RPMI7951 (cell line): ENCODE data around the gene LDLRAD3. TPM values are rescaled to one million over a fixed set of nuclear protein-coding genes. Genes with fewer than 3 reads are reported as not detected.
A peak's percentile ranks its signal among the peaks of the same experiment; 100 is the strongest.

Experiments
- DNase-seq: peaks from one replicate; pipeline ENCODE4 v3.0.0-alpha.2; 2012; ENCODE audit warnings: low read depth
- total RNA-seq: library from RNA; depleted of rRNA; stranded (reverse); fragments of >200 nt; shearing (Covaris generic); gene quantifications from 2 replicates; pipeline ENCODE4 v1.2.3, GENCODE V29; 2014

Gene LDLRAD3
- total RNA-seq, 1 experiment from 2014 or later = 3.8 TPM

GRCh38 chr11:36210529-36210928 lies 266.7 kb downstream of the LDLRAD3 start:
- no peak for DNase-seq

- no peak for DNase-seq
These were observed 268.0 kb downstream of the LDLRAD3 start for GRCh38 chr11:36211761-36212430.

GRCh38 chr11:36212564-36213392 lies 268.9 kb downstream of the LDLRAD3 start:
- DNase-seq = no peak

GRCh38 chr11:36213393-36213840 lies 269.6 kb downstream of the LDLRAD3 start:
- DNase-seq = no peak

- DNase-seq = no peak
These were observed 270.6 kb downstream of the LDLRAD3 start for GRCh38 chr11:36214480-36214879.

- no peak for DNase-seq
These were observed 271.3 kb downstream of the LDLRAD3 start for GRCh38 chr11:36214976-36215692.

GRCh38 chr11:36215693-36216060 lies 271.8 kb downstream of the LDLRAD3 start:
- no peak for DNase-seq

- no peak for DNase-seq
These were observed 272.3 kb downstream of the LDLRAD3 start for GRCh38 chr11:36216061-36216615.

- no peak for DNase-seq
These were observed 274.5 kb downstream of the LDLRAD3 start for GRCh38 chr11:36218283-36218921.

- DNase-seq = no peak
These were observed 276.1 kb downstream of the LDLRAD3 start for GRCh38 chr11:36219996-36220395.

- no peak for DNase-seq
These were observed 279.2 kb downstream of the LDLRAD3 start for GRCh38 chr11:36222831-36223635.

GRCh38 chr11:36224209-36224882 lies 280.5 kb downstream of the LDLRAD3 start:
- no peak for DNase-seq

GRCh38 chr11:36227044-36227443 lies 283.2 kb downstream of the LDLRAD3 start:
- DNase-seq = no peak

- peak; percentile 50 for DNase-seq
These were observed 284.8 kb downstream of the LDLRAD3 start for GRCh38 chr11:36228689-36229088.

- no peak for DNase-seq
These were observed 285.3 kb downstream of the LDLRAD3 start for GRCh38 chr11:36229091-36229705.

GRCh38 chr11:36230779-36231699 lies 287.2 kb downstream of the LDLRAD3 start:
- DNase-seq = peak; percentile 40

GRCh38 chr11:36233204-36233603 lies 289.3 kb downstream of the LDLRAD3 start:
- DNase-seq = no peak

GRCh38 chr11:36234825-36235224 lies 291.0 kb downstream of the LDLRAD3 start:
- no peak for DNase-seq

- no peak for DNase-seq
These were observed 291.9 kb downstream of the LDLRAD3 start for GRCh38 chr11:36235750-36236149.
